IPS DF 19.7 (cell line): ENCODE data around the gene RXFP1.
A peak's percentile ranks its signal among the peaks of the same experiment; 100 is the strongest.
"Not testable (repeated sequence)": the region's sequence is repeated elsewhere in the genome, so short reads cannot be mapped to it uniquely, and the experiment has no call there.

Source experiments
- DNase-seq: peaks from one replicate; pipeline ENCODE4 v3.0.0-alpha.2; 2013; ENCODE audit warnings: low read depth, low spot score

Gene RXFP1

GRCh38 chr4:158613046-158613445 is 91.4 kb downstream of the RXFP1 start:
- DNase-seq, result no peak

- DNase-seq, result no peak
These were observed 96.3 kb downstream of the RXFP1 start for GRCh38 chr4:158617956-158618355.

GRCh38 chr4:158621729-158622128 is 100.0 kb downstream of the RXFP1 start:
- no peak for DNase-seq

GRCh38 chr4:158622251-158622650 is 100.6 kb downstream of the RXFP1 start:
- DNase-seq, result no peak

GRCh38 chr4:158624889-158625478 is 103.3 kb downstream of the RXFP1 start:
- peak; percentile 28 for DNase-seq

- DNase-seq, result no peak
These were observed 103.9 kb downstream of the RXFP1 start for GRCh38 chr4:158625544-158625943.

- no peak for DNase-seq
These were observed 109.2 kb downstream of the RXFP1 start for GRCh38 chr4:158630893-158631292.

- DNase-seq, result no peak
These were observed 114.9 kb downstream of the RXFP1 start for GRCh38 chr4:158636619-158637018.

- no peak for DNase-seq
These were observed 122.7 kb downstream of the RXFP1 start for GRCh38 chr4:158644356-158644755.

- DNase-seq, result no peak
These were observed 123.1 kb downstream of the RXFP1 start for GRCh38 chr4:158644760-158645159.

- no peak for DNase-seq
These were observed 127.5 kb downstream of the RXFP1 start for GRCh38 chr4:158649111-158649680.

- no peak for DNase-seq
These were observed 131.2 kb downstream of the RXFP1 start for GRCh38 chr4:158652920-158653319.

- no peak for DNase-seq
These were observed 134.8 kb downstream of the RXFP1 start for GRCh38 chr4:158656439-158656838.

- no peak for DNase-seq
These were observed 135.6 kb downstream of the RXFP1 start for GRCh38 chr4:158657291-158657690.

GRCh38 chr4:158663255-158663654 is 141.6 kb downstream of the RXFP1 start:
- DNase-seq, result not testable (repeated sequence)

- DNase-seq, result not testable (repeated sequence)
These were observed 142.3 kb downstream of the RXFP1 start for GRCh38 chr4:158663707-158664625.

- DNase-seq, result no peak
These were observed 143.1 kb downstream of the RXFP1 start for GRCh38 chr4:158664806-158665205.

- no peak for DNase-seq
These were observed 145.2 kb downstream of the RXFP1 start for GRCh38 chr4:158666892-158667291.

GRCh38 chr4:158667651-158668198 is 146.0 kb downstream of the RXFP1 start:
- no peak for DNase-seq

- no peak for DNase-seq
These were observed 147.6 kb downstream of the RXFP1 start for GRCh38 chr4:158669310-158669709.

GRCh38 chr4:158670975-158671664 is 149.4 kb downstream of the RXFP1 start:
- no peak for DNase-seq

GRCh38 chr4:158671665-158671914 is 149.9 kb downstream of the RXFP1 start, which contains the start of gene C4orf46:
TSS of gene C4orf46 (minus strand) at chr4:158671887. CDS start at chr4:158671801, 86 bp downstream.
- no peak for DNase-seq
